UCSD-AML1 (cell line): ENCODE measurements around the gene AGO1.

Experiments
- DNase-seq: peaks from one replicate; lab custom pipeline; 2025; ENCODE audit not compliant: unreplicated experiment; lab: John Stamatoyannopoulos, UW

The AGO1 gene

GRCh38 chr1:35882945-35883634 lies at the start of gene AGO1:
Gene AGO1 (plus strand): TSS chr1:35883209. CDS start chr1:35883422, 213 bp downstream.
- peak; percentile 94 for DNase-seq

- no peak for DNase-seq
Observed at GRCh38 chr1:35833395-35833794, 49.6 kb upstream of the AGO1 start.

DNA sequence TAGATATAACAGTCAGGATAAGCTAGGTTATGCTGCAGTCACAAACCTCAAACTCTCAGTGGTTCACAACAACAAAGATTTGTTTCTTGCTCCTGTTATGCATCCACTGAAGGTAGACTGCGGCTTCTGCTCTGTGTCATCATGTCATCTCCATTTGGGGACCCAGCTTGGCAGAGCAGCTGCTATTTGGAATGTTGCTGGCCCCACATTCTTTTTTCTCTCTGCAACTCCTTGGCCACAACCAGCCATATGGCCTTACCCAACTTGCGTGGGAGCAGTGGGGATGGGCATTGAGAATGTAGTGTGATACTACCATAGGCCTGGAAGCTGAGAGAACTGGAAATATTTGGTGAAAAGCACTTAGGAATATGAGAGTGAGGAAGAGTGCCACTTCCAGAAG lies 48.8 kb upstream of the AGO1 start:
- DNase-seq: no peak

DNA sequence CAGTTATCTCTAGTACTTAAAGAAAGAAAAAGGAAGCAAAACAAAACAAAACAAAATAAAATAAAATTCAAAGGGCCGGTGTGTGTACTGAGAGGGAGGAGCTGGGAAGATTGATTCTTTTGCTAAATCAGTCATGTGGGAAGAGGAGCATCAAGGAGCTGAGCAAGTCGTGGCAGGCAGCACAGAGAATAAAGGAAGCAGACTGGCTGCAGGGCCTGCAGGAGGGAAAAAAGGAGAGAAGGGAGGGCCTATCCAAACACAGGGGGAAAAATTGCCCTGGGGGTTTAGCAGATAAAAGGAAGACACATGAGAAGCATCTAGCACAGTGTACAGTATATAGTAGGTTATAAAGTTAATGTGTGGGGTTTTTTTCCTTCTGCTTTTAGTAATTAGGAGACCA lies 47.6 kb upstream of the AGO1 start:
- no peak for DNase-seq

DNA sequence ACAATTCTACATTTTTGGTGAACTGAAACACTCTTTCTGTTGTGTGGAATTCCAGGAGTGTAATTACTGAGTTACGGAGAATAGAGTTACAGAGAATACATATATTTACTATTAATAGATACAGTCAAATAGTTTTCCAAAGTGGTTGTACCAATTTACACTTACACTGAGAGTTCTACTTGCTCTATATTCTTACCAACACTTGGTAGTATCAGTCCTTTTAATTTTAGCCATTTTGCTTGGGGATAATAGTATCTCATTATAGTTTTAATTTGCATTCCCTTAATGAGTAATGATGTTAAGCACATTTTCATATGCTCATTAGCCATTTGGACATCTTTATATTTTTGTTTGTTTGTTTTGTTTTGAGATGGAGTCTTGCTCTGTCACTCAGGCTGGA lies 46.3 kb upstream of the AGO1 start:
- DNase-seq: no peak

GRCh38 chr1:35838693-35839245 lies 44.2 kb upstream of the AGO1 start:
- no peak for DNase-seq

- no peak for DNase-seq
Observed at GRCh38 chr1:35844826-35845225, 38.2 kb upstream of the AGO1 start.

DNA sequence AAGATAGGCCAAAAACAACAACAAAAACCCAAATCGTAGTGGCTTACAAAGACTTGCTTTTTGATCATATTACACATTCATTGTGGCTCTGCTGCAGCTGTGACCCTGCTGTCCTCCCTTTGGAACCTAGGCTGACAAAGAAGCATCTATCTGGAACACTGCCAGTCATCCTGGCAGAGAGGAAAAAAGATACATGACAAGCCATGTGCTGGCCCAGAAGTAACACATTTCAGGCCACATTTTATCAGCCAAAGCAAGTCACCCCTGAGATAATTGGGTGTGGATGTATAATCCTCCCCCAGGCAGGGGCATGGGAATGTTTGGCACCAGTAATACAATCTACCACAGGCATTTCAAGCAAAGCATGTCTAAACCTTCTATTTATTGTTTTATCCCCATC lies 37.2 kb upstream of the AGO1 start:
- DNase-seq: no peak

GRCh38 chr1:35847935-35848565 lies 35.0 kb upstream of the AGO1 start:
- no peak for DNase-seq

GRCh38 chr1:35850051-35850450 lies 33.0 kb upstream of the AGO1 start:
- no peak for DNase-seq

DNA sequence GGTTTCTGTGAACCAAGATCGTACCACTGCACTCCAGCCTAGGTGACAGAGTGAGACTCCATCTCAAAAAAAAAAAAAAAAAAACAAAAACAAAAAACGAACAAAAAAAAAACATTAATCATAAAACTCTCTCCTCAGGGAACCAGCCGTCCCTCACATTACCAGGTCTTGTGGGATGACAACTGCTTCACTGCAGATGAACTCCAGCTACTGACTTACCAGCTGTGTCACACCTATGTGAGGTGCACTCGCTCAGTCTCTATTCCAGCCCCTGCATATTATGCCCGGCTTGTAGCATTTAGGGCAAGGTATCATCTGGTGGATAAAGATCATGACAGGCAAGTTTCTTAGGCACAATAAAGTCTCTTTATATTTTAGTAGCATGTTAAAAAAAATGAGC lies 32.3 kb upstream of the AGO1 start:
- no peak for DNase-seq

GRCh38 chr1:35851132-35851869 lies 31.7 kb upstream of the AGO1 start:
- DNase-seq: no peak

DNA sequence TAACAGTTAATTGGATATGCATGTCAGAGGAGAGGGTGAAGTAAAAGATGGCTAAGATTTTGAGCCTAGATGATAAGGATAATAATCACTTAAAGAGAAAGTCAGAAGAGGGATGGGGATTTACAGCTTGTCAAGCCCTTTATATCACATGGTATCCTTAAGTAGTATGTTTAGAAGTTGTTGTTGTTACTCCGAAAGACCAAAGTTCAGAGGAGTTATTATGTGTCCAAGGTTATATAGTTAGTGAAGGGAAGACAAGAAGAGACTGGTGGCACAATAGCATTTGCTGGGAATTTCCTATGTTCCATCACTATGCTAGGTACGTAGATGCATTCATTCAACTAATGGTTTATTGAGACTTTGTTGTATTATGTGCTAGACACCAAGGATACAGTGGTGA lies 30.8 kb upstream of the AGO1 start:
- DNase-seq: no peak

GRCh38 chr1:35854989-35855700 lies 27.9 kb upstream of the AGO1 start:
- DNase-seq: no peak

GRCh38 chr1:35856964-35857363 lies 26.0 kb upstream of the AGO1 start:
- DNase-seq: no peak

DNA sequence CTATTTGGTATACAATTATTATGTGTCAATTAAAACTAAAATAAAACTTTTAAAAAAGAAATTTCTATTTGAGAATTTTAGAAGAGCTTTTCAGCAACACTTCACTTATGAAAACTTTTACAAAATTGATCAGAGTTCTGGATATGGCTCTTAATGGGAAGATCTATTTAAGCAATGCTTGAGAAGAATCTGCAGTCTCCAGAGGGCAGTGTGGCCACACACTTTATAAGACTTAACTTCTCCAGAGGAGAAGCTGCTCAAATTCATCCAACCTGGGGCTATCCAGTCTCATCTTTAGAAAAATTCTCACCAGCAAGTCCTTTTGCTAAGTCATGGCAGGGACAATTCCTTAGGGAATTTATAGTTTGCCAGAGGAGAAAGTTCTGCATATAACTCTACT lies 25.2 kb upstream of the AGO1 start:
- no peak for DNase-seq

- no peak for DNase-seq
Observed at GRCh38 chr1:35860696-35861095, 22.3 kb upstream of the AGO1 start.

DNA sequence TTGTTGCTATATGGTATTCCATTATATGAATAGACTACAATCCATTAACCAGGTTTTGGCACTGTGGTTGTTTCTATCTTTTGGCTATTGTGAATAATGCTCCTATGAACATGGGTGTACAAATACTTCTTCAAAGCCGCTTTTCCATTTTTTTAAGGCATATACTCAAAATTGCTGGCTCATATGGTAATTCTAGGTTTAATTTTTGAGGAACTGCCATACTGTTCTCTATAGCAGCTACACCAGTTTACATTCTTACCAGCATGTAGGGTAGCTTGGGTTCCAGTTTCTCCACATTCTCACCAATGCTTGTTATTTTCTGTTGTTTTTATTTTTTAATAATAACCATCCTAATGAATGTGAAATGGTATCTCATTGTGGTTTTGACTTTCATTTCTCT lies 19.9 kb upstream of the AGO1 start:
- no peak for DNase-seq

GRCh38 chr1:35863881-35864625 lies 19.0 kb upstream of the AGO1 start:
- no peak for DNase-seq

DNA sequence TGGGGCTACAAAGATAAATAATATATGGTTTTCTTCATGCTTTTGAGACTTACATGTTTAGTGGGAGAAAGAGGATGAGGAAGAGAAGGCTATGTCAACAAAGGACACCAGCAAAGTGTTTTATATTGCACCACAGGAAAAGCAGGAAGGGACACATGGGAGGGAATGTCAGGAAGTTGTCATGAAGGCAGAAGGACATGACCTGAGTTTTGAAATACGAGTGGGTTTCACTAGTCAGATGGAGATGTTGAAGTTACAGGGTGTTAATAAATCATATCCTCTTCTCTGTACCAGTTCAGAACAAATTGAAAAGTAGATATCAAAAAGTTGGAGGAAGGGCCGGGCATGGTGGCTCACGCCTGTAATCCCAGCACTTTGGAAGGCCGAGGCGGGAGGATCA lies 18.2 kb upstream of the AGO1 start:
- no peak for DNase-seq

GRCh38 chr1:35866991-35867390 lies 16.0 kb upstream of the AGO1 start:
- no peak for DNase-seq
